Hepatocyte (in vitro differentiated cells): Measurements from ENCODE around the gene KRT26.

Experiments
- CTCF ChIP-seq: fragments of 200-600 bp; sonication (generic); IDR thresholded peaks from 2 replicates; pipeline ENCODE4 v1.5.1; 2016; ENCODE audit warnings: antibody characterized with exemption, mild to moderate bottlenecking; ENCODE audit not compliant: poor library complexity
- EZH2 ChIP-seq: fragments of 200-600 bp; sonication (generic); IDR thresholded peaks from 2 replicates; pipeline ENCODE4 v1.6.1; 2016; ENCODE audit warnings: antibody characterized with exemption, mild to moderate bottlenecking, borderline replicate concordance

GRCh38 chr17:40751065-40751464 lies 20.9 kb downstream of the KRT26 start:
- no peak for TF ChIP-seq CTCF
- TF ChIP-seq EZH2: no peak
